HCT116 (cell line): ENCODE results near the gene PODN. TPM values are rescaled to one million over a fixed set of nuclear protein-coding genes. Genes with fewer than 3 reads are reported as not detected.

ENCODE experiments used
- ATAC-seq: fragments of 200-7000 bp; cut with Tn5 transposase; 2 replicates; pipeline ENCODE4 v1.9.1; 2020; ENCODE audit warnings: mild to moderate bottlenecking, moderate library complexity
- BruUV-seq: library from RNA; stranded (reverse); fragments of 400-500 nt; replicated peaks from 2 replicates; lab custom pipeline; 2021; lab: Mats Ljungman, UMichigan
- CTCF ChIA-PET: fragments of 300-600 bp; sonication (Branson Sonifier 250); formaldehyde crosslinking; loops from one replicate; lab custom pipeline; 2021; ENCODE audit warnings: antibody characterized with exemption; lab: Charles Lee
- POLR2A ChIA-PET: fragments of 300-600, 350-600 bp; sonication (Branson Sonifier 250); formaldehyde crosslinking; loops from one replicate; lab custom pipeline; 2021; ENCODE audit warnings: antibody characterized with exemption; lab: Charles Lee
- RAD21 ChIA-PET, 2 experiments: fragments of 300-600 bp; sonication (Branson Sonifier 250); formaldehyde crosslinking; loops; one replicate each; lab custom pipeline; 2023; ENCODE audit warnings: low total read pairs in 2 of 2; ENCODE audit not compliant: uncharacterized antibody in 2 of 2, unreplicated experiment in 2 of 2, low non-redundant PET in 1 of 2; lab: Charles Lee
- DNase-seq: peaks from one replicate; pipeline ENCODE4 v3.0.0-alpha.2; 2010; ENCODE audit warnings: low read depth, low spot score
- H2AFZ ChIP-seq: fragments of 200-600 bp; shearing (Covaris generic), sonication (generic); 2 replicates; pipeline ENCODE4 v1.6.1; 2017; ENCODE audit warnings: low read depth, mixed run types, mixed read lengths, antibody characterized with exemption, low read length; ENCODE audit not compliant: poor library complexity, severe bottlenecking
- H3K27ac ChIP-seq: 2 replicates; pipeline ENCODE4 v1.5.1; 2012; ENCODE audit warnings: low read depth, low read length
- H3K27me3 ChIP-seq: fragments of 200-600 bp; sonication (generic); 2 replicates; pipeline ENCODE4 v1.6.1; 2016; ENCODE audit warnings: mixed run types, low read length, mixed read lengths; ENCODE audit not compliant: insufficient read depth
- H3K36me3 ChIP-seq, 2 experiments: fragments of 200-500 bp in 1 of 2; fragments of 200-600 bp in 1 of 2; sonication (Bioruptor generic) in 1 of 2; sonication (generic) in 1 of 2; 2 replicates each; pipeline versions ENCODE4 v1.5.1 to v1.6.1; 2014 to 2016; ENCODE audit warnings: low read length in 2 of 2, inconsistent platforms in 1 of 2, mixed read lengths in 1 of 2, mixed run types in 1 of 2; ENCODE audit not compliant: insufficient read depth in 2 of 2, control insufficient read depth in 1 of 2
- H3K4me1 ChIP-seq, 2 experiments: fragments of 200-600 bp in 1 of 2; sonication (generic) in 1 of 2; 2 replicates each; pipeline versions ENCODE4 v1.5.1 to v1.6.1; 2012 to 2017; ENCODE audit warnings: low read length in 2 of 2, inconsistent platforms in 1 of 2, mild to moderate bottlenecking in 1 of 2, mixed read lengths in 1 of 2, mixed run types in 1 of 2, moderate library complexity in 1 of 2; ENCODE audit not compliant: insufficient read depth in 2 of 2, control insufficient read depth in 1 of 2
- H3K4me2 ChIP-seq: fragments of 200-600 bp; sonication (generic); 2 replicates; pipeline ENCODE4 v1.6.1; 2017; ENCODE audit warnings: mixed run types, low read length, mixed read lengths
- H3K4me3 ChIP-seq, 2 experiments: fragments of 200-600 bp in 1 of 2; sonication (generic) in 1 of 2; replicated peaks in 1 of 2; 2 replicates each; pipeline ENCODE4 v1.5.1; 2011 to 2016; ENCODE audit warnings: low read length in 2 of 2, control low read depth in 1 of 2, low read depth in 1 of 2, mild to moderate bottlenecking in 1 of 2, mixed read lengths in 1 of 2, mixed run types in 1 of 2
- H3K79me2 ChIP-seq: fragments of 200-600 bp; sonication (generic); 2 replicates; pipeline ENCODE4 v1.6.1; 2017; ENCODE audit warnings: mild to moderate bottlenecking, mixed run types, low read length, moderate library complexity, mixed read lengths; ENCODE audit not compliant: insufficient read depth
- H3K9ac ChIP-seq: fragments of 200-600 bp; sonication (generic); 2 replicates; pipeline ENCODE4 v1.6.1; 2016; ENCODE audit warnings: low read length, mixed read lengths
- H3K9me2 ChIP-seq: fragments of 200-600 bp; sonication (generic), shearing (Covaris generic); 2 replicates; pipeline ENCODE4 v1.6.1; 2017; ENCODE audit warnings: mixed run types, mild to moderate bottlenecking, moderate library complexity; ENCODE audit not compliant: insufficient read depth
- H3K9me3 ChIP-seq, 2 experiments: fragments of 200-500 bp in 1 of 2; fragments of 200-600 bp in 1 of 2; sonication (Bioruptor generic) in 1 of 2; sonication (generic) in 1 of 2; 2 replicates each; pipeline ENCODE4 v1.6.1; 2014 to 2017; ENCODE audit warnings: low read length in 2 of 2, mixed read lengths in 2 of 2, inconsistent platforms in 1 of 2, low read depth in 1 of 2, mild to moderate bottlenecking in 1 of 2, mixed run types in 1 of 2, moderate library complexity in 1 of 2; ENCODE audit not compliant: control insufficient read depth in 1 of 2, insufficient read depth in 1 of 2
- H4K20me1 ChIP-seq: fragments of 200-600 bp; sonication (generic), shearing (Covaris generic); 2 replicates; pipeline ENCODE4 v1.6.1; 2017; ENCODE audit warnings: mixed run types, mild to moderate bottlenecking, moderate library complexity; ENCODE audit not compliant: insufficient read depth
- CBX3 ChIP-seq: IDR thresholded peaks from 2 replicates; pipeline ENCODE4 v1.6.1; 2012; ENCODE audit warnings: low read depth
- EGR1 ChIP-seq: IDR thresholded peaks from 2 replicates; pipeline ENCODE4 v1.6.1; 2012; ENCODE audit warnings: low read depth
- ELF1 ChIP-seq: IDR thresholded peaks from 2 replicates; pipeline ENCODE4 v1.6.1; 2012; ENCODE audit warnings: low read depth, borderline replicate concordance
- EZH2 ChIP-seq: fragments of 200-600 bp; sonication (generic); IDR thresholded peaks from 2 replicates; pipeline ENCODE4 v1.6.1; 2017; ENCODE audit warnings: antibody characterized with exemption, mixed run types
- FOSL1 ChIP-seq: IDR thresholded peaks from 2 replicates; pipeline ENCODE4 v1.6.1; 2012; ENCODE audit warnings: low read depth
- JUND ChIP-seq: IDR thresholded peaks from 2 replicates; pipeline ENCODE4 v1.6.1; 2012
- POLR2A ChIP-seq: IDR thresholded peaks from 2 replicates; pipeline ENCODE4 v1.7.0; 2011; ENCODE audit warnings: borderline replicate concordance; ENCODE audit not compliant: insufficient read depth, insufficient read length; ENCODE audit errors: extremely low read depth
- POLR2AphosphoS5 ChIP-seq: IDR thresholded peaks from 2 replicates; pipeline ENCODE4 v1.6.1; 2011; ENCODE audit warnings: mild to moderate bottlenecking, low read depth, low read length, moderate library complexity
- RAD21 ChIP-seq: IDR thresholded peaks from 2 replicates; pipeline ENCODE4 v1.6.1; 2012; ENCODE audit warnings: low read depth, mild to moderate bottlenecking
- SIN3A ChIP-seq: IDR thresholded peaks from 2 replicates; pipeline ENCODE4 v1.6.1; 2012; ENCODE audit warnings: low read depth
- SRF ChIP-seq: IDR thresholded peaks from 2 replicates; pipeline ENCODE4 v1.6.1; 2012; ENCODE audit warnings: low read depth
- ZFX ChIP-seq: fragments of 450-650 bp; IDR thresholded peaks from 2 replicates; pipeline ENCODE4 v1.6.1; 2017
- ZNF274 ChIP-seq: fragments of 200-500 bp; sonication (Bioruptor generic); IDR thresholded peaks from 2 replicates; pipeline ENCODE4 v1.6.1; 2014; ENCODE audit warnings: mild to moderate bottlenecking, low read depth, low read length, inconsistent platforms
- intact Hi-C: fragments of 100-400 bp; cut with micrococcal nuclease; formaldehyde crosslinking; loops from 2 replicates; pipeline ENCODE4 v1.10.0; 2022
- total RNA-seq: library from RNA; stranded (reverse); gene quantifications from one replicate; pipeline ENCODE4 v1.2.1, GENCODE V29; 2021; ENCODE audit not compliant: unreplicated experiment
- TF ChIP-seq, protein P1 (sequence below), 3 experiments: fragments of 200-600 bp in 1 of 3; sonication (generic) in 1 of 3; IDR thresholded peaks in 2 of 3; conservative IDR thresholded peaks in 1 of 3; 2 replicates each; pipeline ENCODE4 v1.5.1; 2012 to 2017; ENCODE audit warnings: low read depth in 2 of 3, low read length in 2 of 3, antibody characterized with exemption in 1 of 3, borderline replicate concordance in 1 of 3, control low read depth in 1 of 3, mild to moderate bottlenecking in 1 of 3, mixed read lengths in 1 of 3, mixed run types in 1 of 3, moderate library complexity in 1 of 3; ENCODE audit not compliant: insufficient read depth in 1 of 3
- TF ChIP-seq, protein P2 (sequence below): IDR thresholded peaks from 2 replicates; pipeline ENCODE4 v1.6.1; 2011; ENCODE audit warnings: mild to moderate bottlenecking, low read length, moderate library complexity; ENCODE audit not compliant: insufficient replicate concordance; ENCODE audit errors: extremely low read depth
- TF ChIP-seq, protein P3 (sequence below): IDR thresholded peaks from 2 replicates; pipeline ENCODE4 v1.6.1; 2012
- TF ChIP-seq, protein P4 (sequence below): IDR thresholded peaks from 2 replicates; pipeline ENCODE4 v1.6.1; 2012; ENCODE audit warnings: low read depth

The PODN gene
- total RNA-seq, 1 experiment from 2014 or later: 0.22 TPM

DNA sequence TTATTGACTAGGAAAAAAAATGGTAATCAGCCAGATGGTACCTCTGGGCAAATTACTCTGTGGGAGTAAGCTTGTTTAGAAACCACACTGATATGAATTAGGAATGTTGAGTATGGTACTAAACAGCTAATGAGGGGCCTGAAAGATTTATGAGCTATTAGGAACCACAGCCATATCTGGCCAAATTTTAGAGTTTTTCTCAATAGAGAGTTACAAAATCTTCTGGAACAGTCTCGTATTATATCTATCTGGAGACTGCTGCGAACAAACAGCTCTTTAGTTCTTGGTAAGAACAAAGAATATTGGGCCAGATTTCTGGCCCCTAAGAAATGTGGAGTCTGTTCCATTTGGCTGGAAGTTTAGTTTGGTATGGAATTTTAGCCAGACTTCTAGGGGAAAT lies 4.9 kb upstream of the PODN start (continued):
- TF ChIP-seq, protein P1, sequence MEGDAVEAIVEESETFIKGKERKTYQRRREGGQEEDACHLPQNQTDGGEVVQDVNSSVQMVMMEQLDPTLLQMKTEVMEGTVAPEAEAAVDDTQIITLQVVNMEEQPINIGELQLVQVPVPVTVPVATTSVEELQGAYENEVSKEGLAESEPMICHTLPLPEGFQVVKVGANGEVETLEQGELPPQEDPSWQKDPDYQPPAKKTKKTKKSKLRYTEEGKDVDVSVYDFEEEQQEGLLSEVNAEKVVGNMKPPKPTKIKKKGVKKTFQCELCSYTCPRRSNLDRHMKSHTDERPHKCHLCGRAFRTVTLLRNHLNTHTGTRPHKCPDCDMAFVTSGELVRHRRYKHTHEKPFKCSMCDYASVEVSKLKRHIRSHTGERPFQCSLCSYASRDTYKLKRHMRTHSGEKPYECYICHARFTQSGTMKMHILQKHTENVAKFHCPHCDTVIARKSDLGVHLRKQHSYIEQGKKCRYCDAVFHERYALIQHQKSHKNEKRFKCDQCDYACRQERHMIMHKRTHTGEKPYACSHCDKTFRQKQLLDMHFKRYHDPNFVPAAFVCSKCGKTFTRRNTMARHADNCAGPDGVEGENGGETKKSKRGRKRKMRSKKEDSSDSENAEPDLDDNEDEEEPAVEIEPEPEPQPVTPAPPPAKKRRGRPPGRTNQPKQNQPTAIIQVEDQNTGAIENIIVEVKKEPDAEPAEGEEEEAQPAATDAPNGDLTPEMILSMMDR (IDR thresholded peaks at IDR 0.05 in 2 of 3, conservative IDR thresholded peaks at IDR 0.05 in 1 of 3; ENCODE audit: borderline replicate concordance in 1 of 3, insufficient read depth in 1 of 3, low read depth in 2 of 3, low read length in 2 of 3): no peak

DNA sequence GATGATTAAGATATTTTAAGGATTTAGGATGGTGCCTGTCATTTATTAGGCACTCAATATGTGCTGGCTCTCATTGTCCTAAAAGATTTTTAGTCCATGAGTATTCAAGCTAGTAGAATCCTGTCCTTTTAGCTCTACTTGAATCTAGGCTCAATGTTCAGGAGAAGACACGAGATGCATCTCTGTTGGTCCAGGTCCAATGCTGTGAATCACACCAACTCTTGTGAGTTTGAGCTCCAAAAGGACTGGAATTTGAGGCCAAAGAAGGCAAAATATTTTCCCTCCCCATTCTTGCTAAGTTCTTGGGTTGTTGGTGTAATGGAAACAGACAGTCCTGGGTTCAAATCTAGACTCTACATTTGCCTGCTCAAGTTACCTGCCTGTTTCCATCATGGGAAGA lies 1.4 kb upstream of the PODN start:
- BruUV-seq: no TSS peak
- Histone ChIP-seq H3K36me3 (no peaks in the 10 kb centered on the region), H3K4me2 (no peak overlapping the region), H3K9me3 (no peaks in the 10 kb centered on the region), H2AFZ (no peak overlapping the region), H3K27ac (no peak overlapping the region), H4K20me1 (no peaks in the 10 kb centered on the region), H3K4me3 (no peak overlapping the region), H3K79me2 (no peaks in the 10 kb centered on the region), H3K4me1 (no peaks in the 10 kb centered on the region), H3K27me3 (no peaks in the 10 kb centered on the region), H3K9ac (no peak overlapping the region), H3K9me2 (no peaks in the 10 kb centered on the region)
- ChIA-PET CTCF (no interaction called here), POLR2A (no interaction called here), RAD21 (no interaction called here)
- no peak for ATAC-seq
- DNase-seq: no peak
- intact Hi-C loops: no loop called here
- TF ChIP-seq, protein P2, sequence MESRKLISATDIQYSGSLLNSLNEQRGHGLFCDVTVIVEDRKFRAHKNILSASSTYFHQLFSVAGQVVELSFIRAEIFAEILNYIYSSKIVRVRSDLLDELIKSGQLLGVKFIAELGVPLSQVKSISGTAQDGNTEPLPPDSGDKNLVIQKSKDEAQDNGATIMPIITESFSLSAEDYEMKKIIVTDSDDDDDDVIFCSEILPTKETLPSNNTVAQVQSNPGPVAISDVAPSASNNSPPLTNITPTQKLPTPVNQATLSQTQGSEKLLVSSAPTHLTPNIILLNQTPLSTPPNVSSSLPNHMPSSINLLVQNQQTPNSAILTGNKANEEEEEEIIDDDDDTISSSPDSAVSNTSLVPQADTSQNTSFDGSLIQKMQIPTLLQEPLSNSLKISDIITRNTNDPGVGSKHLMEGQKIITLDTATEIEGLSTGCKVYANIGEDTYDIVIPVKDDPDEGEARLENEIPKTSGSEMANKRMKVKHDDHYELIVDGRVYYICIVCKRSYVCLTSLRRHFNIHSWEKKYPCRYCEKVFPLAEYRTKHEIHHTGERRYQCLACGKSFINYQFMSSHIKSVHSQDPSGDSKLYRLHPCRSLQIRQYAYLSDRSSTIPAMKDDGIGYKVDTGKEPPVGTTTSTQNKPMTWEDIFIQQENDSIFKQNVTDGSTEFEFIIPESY: no peak
- TF ChIP-seq EGR1 (no peak), FOSL1 (no peak), POLR2AphosphoS5 (no peak), EZH2 (no peak), SRF (no peak), ELF1 (no peak), JUND (no peak), ZFX (no peak), POLR2A (no peak), ZNF274 (no peak), CBX3 (no peak), SIN3A (no peak), RAD21 (no peak)
- TF ChIP-seq, protein P1 (IDR thresholded peaks at IDR 0.05 in 2 of 3, conservative IDR thresholded peaks at IDR 0.05 in 1 of 3; ENCODE audit: borderline replicate concordance in 1 of 3, insufficient read depth in 1 of 3, low read depth in 2 of 3, low read length in 2 of 3): no peak
- TF ChIP-seq, protein P3, sequence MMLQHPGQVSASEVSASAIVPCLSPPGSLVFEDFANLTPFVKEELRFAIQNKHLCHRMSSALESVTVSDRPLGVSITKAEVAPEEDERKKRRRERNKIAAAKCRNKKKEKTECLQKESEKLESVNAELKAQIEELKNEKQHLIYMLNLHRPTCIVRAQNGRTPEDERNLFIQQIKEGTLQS: no peak
- TF ChIP-seq, protein P4, sequence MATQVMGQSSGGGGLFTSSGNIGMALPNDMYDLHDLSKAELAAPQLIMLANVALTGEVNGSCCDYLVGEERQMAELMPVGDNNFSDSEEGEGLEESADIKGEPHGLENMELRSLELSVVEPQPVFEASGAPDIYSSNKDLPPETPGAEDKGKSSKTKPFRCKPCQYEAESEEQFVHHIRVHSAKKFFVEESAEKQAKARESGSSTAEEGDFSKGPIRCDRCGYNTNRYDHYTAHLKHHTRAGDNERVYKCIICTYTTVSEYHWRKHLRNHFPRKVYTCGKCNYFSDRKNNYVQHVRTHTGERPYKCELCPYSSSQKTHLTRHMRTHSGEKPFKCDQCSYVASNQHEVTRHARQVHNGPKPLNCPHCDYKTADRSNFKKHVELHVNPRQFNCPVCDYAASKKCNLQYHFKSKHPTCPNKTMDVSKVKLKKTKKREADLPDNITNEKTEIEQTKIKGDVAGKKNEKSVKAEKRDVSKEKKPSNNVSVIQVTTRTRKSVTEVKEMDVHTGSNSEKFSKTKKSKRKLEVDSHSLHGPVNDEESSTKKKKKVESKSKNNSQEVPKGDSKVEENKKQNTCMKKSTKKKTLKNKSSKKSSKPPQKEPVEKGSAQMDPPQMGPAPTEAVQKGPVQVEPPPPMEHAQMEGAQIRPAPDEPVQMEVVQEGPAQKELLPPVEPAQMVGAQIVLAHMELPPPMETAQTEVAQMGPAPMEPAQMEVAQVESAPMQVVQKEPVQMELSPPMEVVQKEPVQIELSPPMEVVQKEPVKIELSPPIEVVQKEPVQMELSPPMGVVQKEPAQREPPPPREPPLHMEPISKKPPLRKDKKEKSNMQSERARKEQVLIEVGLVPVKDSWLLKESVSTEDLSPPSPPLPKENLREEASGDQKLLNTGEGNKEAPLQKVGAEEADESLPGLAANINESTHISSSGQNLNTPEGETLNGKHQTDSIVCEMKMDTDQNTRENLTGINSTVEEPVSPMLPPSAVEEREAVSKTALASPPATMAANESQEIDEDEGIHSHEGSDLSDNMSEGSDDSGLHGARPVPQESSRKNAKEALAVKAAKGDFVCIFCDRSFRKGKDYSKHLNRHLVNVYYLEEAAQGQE: no peak
